Mammary epithelial cell (primary cell): ENCODE data around the gene TUBA4A.

Experiments used
- CTCF ChIP-seq, 2 donors: IDR thresholded peaks in 1 of 2; conservative IDR thresholded peaks in 1 of 2; 2 replicates each; pipeline ENCODE4 v1.5.1; 2011 to 2012; ENCODE audit warnings: inconsistent platforms in 2 of 2, low read length in 2 of 2, mild to moderate bottlenecking in 2 of 2, control low read depth in 1 of 2, low read depth in 1 of 2; ENCODE audit not compliant: insufficient read depth in 1 of 2; ENCODE audit errors: extremely low read depth in 1 of 2
- EZH2 ChIP-seq: IDR thresholded peaks from 2 replicates; pipeline ENCODE4 v1.6.1; 2012; ENCODE audit warnings: low read length, inconsistent platforms, borderline replicate concordance

- no peak for TF ChIP-seq CTCF (conservative IDR thresholded peaks at IDR 0.05 in 1 of 2, IDR thresholded peaks at IDR 0.05 in 1 of 2; ENCODE audit: extremely low read depth in 1 of 2, insufficient read depth in 1 of 2, low read depth in 1 of 2, low read length in 2 of 2)
- TF ChIP-seq EZH2 = no peak
These were observed 7.2 kb downstream of the TUBA4A start for GRCh38 chr2:219246559-219246958.
